GM18508 (cell line): ENCODE measurements around the gene HES1.
"Not testable (repeated sequence)": the region's sequence is repeated elsewhere in the genome, so short reads cannot be mapped to it uniquely, and the experiment has no call there.

Source experiments
- ATAC-seq: cut with Tn5 transposase; IDR thresholded peaks from one replicate; pipeline ENCODE4 v1.9.1; 2021; ENCODE audit warnings: moderate number of reproducible peaks; ENCODE audit not compliant: insufficient read depth, unreplicated experiment

The HES1 gene

DNA sequence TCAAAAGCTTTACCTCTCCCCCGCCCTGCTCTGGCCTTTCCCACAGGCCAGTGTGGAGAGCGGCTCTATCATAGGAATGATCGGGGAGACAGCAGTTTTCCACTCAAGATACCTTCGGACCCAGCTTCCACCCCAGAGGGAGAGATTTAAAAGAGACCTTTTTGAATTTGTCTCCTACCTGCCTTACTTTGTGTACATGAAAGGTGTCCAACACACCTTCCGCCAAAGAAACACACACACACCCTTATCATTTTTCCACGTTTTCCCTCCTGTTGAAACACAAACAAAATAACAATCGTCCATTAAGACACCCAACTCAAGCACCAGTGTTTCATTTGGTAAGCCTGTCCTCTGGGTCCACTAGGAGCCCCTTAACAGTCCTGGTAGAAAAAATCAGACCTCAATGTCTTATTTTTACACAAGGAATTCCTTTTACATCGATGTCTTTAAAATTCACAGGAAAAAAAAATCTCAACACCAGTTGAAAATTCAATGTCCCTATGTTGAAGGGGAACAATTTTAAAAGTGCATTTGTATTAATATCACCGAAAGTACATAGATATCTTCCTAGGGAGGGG lies 4.0 kb downstream of the HES1 start:
- no peak for ATAC-seq

DNA sequence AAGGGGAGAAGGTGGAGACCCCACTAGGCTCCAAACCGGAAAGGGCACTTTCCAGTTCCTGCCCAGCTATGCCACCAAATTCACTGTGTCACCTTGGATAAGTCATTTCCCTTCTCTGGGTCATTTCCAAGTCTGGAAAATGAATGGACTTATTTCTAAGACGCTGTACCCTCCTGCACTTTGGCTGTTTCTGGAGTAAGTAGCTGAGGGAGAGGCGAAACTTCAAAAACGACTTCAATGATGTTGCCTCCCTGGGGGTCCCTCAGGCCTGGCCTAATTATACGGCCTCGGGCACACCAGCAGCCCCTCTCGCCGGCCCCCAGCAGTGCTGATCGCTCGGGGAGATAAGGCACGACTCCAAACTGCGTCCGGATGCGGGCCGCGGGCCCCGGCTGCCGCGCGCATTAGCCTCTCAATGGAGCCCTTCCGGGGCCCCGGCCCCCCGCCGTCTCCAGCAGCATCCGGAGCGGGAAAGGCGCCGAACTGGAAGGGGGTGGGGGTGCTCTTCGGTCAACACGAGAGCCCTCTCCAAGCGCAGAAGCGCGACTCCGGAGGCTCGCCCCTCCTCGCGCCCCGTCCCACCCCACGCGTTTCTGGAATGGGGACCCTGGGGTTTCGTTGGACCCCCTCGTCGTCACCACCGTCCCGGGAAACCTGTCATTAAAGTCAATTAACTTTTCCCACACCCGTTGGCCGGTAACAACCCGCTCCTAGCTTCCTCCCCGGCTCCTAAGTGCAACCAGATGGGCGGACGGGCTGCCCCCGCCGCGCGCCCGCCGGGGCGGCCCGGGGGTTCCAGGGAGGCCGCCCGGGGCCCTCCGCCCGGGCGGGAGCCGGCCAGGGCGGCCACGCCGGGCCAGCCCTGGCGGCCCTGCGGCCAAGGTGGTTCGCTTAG lies 4.8 kb downstream of the HES1 start:
- no peak for ATAC-seq

DNA sequence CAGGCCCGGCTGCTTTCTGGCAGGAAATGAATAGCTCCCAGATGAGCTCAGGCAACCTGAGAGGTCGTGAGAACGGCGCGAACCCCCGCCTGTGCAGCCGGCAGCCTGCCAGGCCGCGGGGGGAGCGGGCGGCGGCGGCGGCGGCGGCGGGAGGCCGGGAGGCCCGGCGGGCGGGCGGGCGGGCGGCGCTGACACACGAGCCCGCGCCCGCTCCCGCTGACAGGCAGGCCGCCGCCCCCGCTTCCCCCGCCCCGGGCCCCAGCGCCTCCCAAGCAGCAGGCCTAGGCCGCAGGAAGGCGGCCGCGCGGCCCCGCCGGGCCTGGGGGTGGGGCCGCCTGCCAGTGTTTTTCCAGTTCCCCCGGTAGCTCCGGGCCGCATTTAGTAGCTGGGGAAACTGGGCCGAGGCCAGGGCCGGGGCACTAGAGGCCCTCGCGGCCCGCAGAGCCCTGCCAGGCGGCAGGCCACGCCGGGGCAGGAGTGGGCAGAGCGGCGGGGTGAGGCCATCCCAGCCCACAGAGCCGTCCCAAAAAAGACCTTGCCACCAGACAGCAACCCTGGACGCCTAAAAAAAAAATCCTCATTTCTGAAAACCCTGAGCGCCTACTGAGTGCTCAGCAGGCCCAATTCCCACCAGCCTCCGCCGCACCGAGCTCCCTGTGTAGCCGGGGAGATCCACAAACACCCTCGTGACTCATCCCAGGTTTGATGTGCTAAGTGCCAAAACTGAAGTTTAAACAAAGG lies 5.6 kb downstream of the HES1 start:
- ATAC-seq = no peak

DNA sequence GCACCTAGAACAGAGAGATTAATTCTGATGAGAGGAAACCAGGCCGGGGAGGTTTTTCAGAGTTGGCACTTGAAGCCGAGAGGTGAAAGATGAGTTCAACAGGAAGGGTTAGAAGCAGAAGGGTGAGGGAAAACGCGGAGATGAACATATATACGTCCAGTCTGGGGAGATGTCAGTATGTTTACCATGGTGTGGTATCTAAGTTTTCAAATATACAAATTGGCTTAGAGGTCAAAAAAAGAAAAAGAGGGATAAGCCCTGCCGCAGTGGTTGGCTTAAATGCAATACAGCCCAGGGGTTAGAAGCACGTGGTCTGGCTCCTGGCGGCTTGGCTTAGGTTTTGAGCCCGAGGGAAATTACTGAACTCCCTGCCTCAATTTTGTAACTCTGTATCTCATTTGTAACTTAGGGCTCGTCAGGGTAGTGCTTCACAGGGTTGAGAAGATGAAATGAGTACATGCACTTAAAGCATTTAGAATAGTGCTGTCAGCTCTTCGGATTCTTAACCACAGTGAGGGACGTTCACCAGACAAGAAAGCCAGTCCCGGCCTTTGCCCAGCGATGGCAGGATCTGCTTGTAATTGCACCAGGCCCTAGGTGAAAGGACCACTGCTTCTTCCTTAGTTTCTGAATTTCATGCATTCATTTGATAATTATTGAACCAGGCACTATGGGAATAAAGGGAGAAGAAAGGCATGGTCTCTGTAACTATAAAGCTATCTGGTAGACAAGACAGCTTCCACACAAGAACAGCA lies 6.4 kb downstream of the HES1 start:
- no peak for ATAC-seq

DNA sequence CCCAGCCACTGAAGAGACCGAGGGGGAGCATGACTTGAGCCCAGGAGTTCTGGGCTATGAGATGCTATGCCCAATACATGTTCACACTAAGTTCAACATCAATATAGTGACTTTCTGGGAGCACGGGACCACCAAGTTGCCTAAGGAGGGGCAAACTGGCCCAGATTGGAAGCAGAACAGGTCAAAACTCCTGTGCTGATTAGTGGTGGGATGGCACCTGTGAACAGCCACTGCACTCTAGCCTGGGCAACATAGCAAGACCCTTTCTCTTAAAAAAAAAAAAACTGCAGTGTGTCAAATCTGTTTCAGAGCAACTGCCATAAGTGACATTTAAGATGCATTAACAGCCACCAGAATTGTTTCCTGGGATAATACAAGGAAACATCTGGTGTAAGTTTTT lies 9.8 kb downstream of the HES1 start:
- no peak for ATAC-seq

DNA sequence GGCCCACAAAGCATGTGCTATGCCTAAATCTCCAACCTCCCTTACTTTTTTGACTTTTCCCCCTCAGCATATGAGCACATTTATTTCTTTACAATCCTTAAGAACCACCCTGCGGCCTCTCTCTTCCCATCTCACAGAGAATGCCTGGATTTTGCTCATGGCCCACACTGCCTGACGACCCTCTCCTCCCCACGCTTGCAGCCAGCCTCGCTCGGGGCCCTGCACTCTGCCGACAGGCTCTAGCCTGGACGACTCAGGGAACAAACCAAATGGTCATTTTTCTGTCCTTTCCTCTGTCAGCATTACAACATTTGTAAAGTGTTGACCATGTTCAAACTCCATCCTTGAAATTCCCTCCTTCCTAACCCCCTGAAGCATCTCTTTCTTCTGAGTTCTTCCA lies 11.7 kb downstream of the HES1 start:
- ATAC-seq = no peak

DNA sequence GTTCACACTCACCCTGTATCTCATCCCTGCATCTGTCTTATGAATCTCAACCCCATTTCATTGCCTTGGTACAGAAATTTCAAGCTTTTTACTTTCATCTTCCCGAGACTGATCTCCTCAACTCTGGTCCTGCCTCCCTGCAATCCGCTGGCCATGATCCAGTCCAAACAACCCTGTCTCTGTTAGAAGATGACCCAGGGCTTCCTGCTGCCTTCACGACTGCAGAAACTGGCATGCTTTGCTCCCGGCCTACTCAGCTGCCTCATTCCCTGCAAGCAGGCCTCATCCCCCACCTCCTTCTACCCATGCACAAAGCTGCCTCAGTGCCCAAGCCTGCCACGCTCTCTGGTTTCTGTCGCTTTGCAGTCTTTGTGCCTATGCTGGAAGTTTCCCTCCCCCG lies 12.4 kb downstream of the HES1 start:
- no peak for ATAC-seq

DNA sequence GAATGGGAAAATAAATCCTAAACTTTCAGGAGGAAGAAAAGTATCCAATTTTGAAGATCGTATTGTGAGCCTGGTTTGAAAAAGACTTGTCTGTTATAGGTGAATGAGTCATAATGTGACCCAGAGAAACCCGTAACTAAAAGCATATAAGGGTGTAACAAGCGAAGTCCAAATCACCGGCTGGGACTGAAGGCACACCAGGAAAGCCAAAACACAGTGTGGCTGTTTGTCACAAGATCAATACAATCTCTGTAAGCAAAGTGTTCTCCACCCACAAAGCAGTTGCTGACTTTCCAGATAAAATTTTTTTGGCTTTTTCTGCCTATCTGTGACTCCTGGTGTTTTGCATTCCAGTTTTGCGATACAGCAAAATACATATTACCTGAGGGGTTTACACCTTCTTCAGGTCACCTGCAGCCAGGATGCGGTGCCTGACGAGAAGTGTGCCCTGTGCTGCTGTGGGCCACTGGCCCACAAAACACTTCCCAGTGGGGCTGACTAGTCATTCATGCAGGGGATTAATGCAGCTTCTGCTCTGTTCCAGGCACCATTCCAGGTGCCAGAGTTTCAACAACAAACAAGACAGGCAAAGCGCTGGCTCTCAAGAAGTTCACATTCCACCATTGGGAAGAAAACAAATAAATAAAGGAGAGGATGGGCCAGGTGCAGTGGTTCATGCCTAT lies 14.4 kb downstream of the HES1 start:
- ATAC-seq = no peak

DNA sequence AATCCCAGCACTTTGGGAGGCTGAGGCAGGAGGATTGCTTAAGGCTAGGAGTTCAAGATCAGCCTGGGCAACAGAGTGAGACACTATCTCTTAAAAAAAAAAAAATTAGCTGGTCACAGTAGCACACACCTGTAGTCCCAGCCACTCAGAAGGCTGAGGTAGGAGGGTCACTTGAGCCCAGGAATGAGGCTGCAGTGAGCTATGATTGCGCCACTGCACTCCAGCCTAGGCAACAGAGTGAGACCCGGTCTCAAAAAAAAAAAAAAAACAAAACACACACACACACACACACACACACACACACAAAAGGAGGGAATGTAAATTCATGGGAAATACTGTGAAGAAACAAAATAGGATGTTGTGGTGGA lies 15.0 kb downstream of the HES1 start:
- not testable (repeated sequence) for ATAC-seq

DNA sequence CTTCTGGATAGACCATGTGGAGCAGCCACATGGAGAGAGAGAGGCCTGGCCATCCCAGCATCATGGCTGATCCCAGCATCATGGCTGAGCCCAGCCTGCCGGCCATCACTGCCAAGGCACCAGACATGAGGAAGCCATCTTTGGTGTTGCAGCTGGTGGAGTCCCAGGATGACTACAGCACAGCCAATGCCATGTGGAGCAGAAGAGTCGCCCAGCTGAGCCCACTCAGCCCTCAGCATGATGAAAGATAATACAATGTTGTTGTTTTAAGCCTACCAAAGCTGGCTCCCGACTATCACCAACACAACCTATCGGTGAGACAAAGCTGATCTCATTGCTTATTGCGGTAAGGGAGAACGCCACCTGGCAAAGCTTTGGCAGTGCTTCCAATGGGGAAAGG lies 18.4 kb downstream of the HES1 start:
- ATAC-seq = no peak

DNA sequence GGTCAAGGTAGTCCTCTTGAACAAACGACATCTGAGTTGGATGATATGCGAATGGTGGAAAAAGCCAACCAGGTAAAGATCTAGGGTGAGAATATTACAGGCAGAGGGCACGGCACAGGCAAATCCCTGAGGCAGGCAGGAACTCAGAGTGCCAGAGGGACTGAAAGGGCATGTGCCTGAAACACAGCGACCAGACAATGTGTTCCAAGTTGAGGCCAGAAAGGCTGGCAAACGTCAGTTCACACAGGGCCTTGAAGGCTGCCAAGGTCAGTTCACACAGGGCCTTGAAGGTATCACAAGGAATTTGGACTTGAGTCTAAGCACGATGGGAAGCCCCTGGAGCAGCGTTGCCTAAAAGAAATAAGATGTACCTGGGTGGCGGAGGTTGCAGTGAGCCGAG lies 20.1 kb downstream of the HES1 start:
- ATAC-seq = no peak

DNA sequence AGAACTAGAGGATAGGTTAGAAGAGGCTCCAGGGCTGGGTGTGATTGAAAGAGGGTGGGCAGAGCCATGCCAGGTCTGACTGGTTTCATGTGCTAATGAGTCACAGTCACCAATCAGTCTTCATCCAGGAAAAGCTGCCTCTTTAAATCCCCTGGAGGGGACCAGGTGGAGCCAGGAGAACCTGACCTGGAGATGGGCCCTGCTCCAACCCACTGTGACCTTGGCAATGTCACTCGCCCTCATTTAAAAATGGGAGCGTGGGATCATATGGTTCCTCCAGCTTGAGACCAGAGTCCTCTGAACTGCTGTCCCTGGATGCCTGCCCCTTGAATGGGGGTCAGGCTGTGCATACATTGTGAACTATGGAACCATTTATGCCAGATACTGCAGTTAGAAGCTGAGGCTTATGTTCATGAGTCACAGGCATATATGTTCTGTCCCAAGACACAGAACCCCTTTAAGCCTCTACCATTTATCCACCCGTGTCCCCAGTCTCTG lies 23.0 kb downstream of the HES1 start:
- no peak for ATAC-seq

DNA sequence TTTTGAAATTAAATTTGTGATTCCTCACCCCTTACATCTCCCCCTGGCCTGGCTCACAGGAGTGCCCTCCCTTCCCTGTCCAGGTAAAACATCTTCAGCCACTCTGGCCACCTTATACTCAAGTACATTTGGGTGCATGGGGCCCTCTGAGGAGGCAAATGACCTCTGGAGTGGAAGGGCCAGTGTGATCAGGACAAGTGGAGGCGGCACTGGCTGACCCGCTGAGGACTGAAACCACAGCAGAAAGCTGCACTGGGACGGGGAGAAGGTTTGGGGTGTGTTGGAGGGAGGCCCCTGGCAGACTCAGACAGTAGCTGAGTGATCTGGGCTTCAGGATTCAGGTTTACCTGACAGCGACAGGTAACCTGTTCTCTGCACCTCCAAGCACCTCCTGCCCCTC lies 24.2 kb downstream of the HES1 start:
- no peak for ATAC-seq

DNA sequence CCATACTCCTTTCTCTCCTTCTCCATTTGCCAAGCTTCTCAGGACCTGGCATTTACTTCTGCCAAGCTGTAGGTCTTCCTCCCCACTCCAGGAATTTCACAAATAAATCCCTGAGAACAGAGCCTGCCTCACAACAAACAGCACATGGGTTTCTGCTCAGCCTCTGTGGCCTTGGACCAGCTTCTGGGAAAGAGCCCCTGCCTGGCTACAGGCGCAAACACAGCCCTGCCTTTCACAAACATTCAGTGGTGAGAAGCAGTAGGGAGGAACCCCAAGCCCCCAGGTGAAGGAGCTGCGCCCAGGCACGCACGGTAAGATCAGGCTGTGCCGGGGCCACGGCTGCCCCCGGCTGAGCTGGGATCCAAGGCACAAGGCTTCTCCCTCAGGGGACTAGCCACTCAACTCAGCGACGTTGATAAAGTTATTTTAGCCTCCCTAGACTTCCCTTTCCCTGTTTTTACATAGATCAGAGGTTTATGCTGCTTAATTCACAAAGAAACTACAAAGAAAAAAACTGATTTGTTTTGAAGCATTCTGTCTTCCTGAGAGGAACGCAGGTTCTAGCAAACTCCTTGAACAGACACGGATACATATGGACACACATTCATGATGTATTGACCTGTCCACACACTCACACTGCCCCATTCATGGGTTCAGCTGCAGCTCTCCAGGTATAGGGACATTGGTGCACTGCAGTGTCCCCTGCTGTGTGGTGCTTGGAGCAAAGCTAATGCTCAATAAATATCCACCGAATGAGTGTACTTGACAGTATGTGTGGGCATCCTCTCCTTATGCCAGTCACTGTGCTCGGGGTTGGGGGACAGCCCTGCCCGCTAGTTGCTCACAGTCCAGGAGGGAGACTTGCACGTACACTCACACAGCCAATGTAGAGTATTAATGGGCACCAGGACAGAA lies 25.4 kb downstream of the HES1 start:
- ATAC-seq = no peak

DNA sequence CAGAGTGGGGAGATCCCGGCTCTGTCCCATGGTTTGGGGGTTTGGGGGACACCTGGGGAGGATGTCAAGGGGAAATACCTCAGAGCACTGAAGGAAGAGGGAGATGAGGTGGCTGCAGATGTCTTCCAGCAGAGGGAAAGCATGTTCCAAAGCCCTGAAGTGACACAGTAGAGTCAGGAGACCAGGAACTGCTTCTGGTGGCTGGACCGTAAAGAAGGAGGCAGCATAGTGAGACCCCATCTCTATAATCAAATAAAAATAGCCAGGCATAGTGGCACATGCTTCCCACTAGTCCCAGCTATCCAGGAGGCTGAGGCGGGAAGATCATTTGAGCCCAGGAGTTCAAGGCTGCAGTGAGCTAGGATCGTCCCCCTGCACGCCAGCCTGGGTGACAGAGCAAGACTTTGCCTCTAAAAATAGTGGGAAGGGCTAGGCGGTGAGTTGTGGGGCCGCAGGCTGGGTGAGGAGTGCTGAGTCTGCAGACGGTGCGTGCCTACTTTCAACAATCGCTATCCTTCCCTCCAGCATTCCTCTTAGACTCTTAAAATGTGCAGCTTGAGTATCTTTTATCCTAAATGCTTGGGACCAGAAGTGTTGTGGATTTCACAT lies 26.2 kb downstream of the HES1 start:
- ATAC-seq = no peak

DNA sequence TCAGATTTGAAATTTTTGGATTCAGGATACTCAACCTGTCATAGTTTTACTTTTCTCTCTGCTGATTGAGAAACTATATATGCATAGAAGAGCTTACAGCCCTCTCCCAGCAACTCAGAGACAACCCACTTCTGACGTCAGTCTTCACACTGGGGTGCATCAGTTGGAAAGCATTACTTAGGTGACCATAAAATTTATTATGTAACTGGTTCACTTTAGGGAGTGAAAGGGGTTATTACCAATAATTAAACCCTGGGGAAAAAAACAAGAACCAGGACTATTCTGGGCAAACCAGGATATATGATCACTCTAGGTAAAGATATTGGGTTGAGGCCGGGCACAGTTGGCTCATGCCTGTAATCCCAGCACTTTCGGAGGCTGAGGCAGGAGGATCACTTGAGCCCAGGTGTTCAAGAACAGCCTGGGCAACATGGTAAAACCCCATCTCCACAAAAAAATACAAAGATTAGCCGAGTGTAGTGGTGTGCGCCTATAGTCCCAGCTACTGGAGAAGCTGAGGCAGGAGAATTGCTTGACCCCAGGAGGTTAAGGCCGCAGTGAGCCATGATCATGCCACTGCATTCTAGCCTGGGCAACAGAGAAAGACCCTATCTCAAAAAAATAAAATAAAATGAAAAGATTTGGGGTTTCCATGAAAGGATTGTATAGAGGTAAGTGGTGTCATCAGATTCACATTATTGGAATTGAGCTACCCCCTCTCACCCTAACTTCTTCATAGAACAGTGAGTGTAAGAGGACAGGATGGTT lies 27.1 kb downstream of the HES1 start:
- ATAC-seq = no peak

DNA sequence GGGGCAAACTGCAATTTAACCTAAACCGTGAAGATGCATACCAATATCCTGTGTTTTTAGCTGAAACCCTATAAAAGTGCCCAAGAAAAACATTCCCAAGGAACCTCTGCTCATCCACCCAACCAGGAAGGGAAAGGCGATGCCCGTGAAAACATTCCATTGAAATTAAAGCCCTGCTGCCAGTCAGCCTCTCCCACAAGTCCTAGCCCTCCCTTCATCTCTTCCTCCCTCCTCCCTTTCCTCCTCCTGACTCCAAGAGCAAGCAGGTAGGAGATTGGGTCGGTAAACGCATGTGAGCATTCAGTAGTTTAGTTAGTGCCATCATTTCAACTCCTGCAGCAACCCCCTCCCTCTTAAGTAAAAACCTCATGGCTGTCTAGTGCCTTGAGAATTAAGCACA lies 27.7 kb downstream of the HES1 start:
- no peak for ATAC-seq

DNA sequence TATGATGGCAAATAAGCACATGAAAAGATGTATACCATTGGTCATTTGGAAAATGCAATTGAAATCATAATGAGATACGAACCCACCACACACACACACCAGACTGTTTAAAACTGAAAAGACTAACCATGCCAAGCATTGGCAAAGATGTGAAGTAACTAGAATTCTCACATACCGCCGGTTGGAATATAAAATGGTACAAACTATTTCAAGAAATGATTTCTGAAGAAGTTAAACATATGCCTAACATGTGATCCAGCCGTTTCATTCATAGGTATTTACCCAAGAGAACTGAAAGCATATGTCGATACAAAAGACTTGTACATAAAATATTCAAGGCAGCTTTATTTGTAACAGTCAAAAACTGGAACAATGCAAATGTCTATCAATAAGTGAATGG lies 28.9 kb downstream of the HES1 start:
- no peak for ATAC-seq
